GM23248 (cell line): ENCODE measurements around the gene PNPLA7. TPM values are rescaled to one million over a fixed set of nuclear protein-coding genes. Genes with fewer than 3 reads are reported as not detected.
"Not testable (repeated sequence)": the region's sequence is repeated elsewhere in the genome, so short reads cannot be mapped to it uniquely, and the experiment has no call there.

Experiments used
- DNase-seq: peaks from one replicate; pipeline ENCODE4 v3.0.0-alpha.2; 2015
- H2AFZ ChIP-seq: fragments of 200-600 bp; sonication (generic); 2 replicates; pipeline ENCODE4 v1.6.1; 2016; ENCODE audit warnings: antibody characterized with exemption
- H3F3A ChIP-seq: fragments of 200-600 bp; sonication (generic); 2 replicates; pipeline ENCODE4 v1.6.1; 2016; ENCODE audit warnings: mild to moderate bottlenecking, antibody characterized with exemption, mixed run types; ENCODE audit not compliant: insufficient read depth
- H3K27ac ChIP-seq: fragments of 200-600 bp; sonication (generic); 2 replicates; pipeline ENCODE4 v1.5.1; 2016; ENCODE audit warnings: mild to moderate bottlenecking
- H3K27me3 ChIP-seq: fragments of 200-600 bp; sonication (generic); replicated peaks from 2 replicates; pipeline ENCODE4 v1.6.1; 2016; ENCODE audit warnings: mild to moderate bottlenecking; ENCODE audit not compliant: insufficient read depth
- H3K36me3 ChIP-seq: fragments of 200-600 bp; sonication (generic); 2 replicates; pipeline ENCODE4 v1.6.1; 2016; ENCODE audit warnings: low read depth, mild to moderate bottlenecking
- H3K4me1 ChIP-seq: fragments of 200-600 bp; sonication (generic); 2 replicates; pipeline ENCODE4 v1.6.1; 2016; ENCODE audit warnings: mild to moderate bottlenecking; ENCODE audit not compliant: insufficient read depth
- H3K4me2 ChIP-seq: fragments of 200-600 bp; sonication (generic); one replicate; pipeline ENCODE4 v1.6.1; 2016; ENCODE audit warnings: mild to moderate bottlenecking; ENCODE audit not compliant: unreplicated experiment
- H3K4me3 ChIP-seq: fragments of 200-600 bp; sonication (generic); 2 replicates; pipeline ENCODE4 v1.5.1; 2016; ENCODE audit warnings: mild to moderate bottlenecking
- H3K79me2 ChIP-seq: fragments of 200-600 bp; sonication (generic); 2 replicates; pipeline ENCODE4 v1.6.1; 2016; ENCODE audit warnings: mild to moderate bottlenecking; ENCODE audit not compliant: insufficient read depth
- H3K9ac ChIP-seq: fragments of 200-600 bp; sonication (generic); 2 replicates; pipeline ENCODE4 v1.6.1; 2016; ENCODE audit warnings: mild to moderate bottlenecking
- H3K9me2 ChIP-seq: fragments of 200-600 bp; sonication (generic); 2 replicates; pipeline ENCODE4 v1.6.1; 2016; ENCODE audit warnings: mixed run types, mild to moderate bottlenecking, moderate library complexity; ENCODE audit not compliant: insufficient read depth
- H3K9me3 ChIP-seq: fragments of 200-600 bp; sonication (generic); one replicate; pipeline ENCODE4 v1.6.1; 2017; ENCODE audit warnings: low read depth
- H4K20me1 ChIP-seq: fragments of 200-600 bp; sonication (generic); 2 replicates; pipeline ENCODE4 v1.6.0; 2016; ENCODE audit not compliant: insufficient read depth
- EZH2 ChIP-seq: fragments of 200-600 bp; sonication (generic); IDR thresholded peaks from 2 replicates; pipeline ENCODE4 v1.6.1; 2018; ENCODE audit warnings: antibody characterized with exemption, mild to moderate bottlenecking; ENCODE audit not compliant: insufficient read depth, poor library complexity, severe bottlenecking
- EZH2phosphoT487 ChIP-seq: fragments of 200-600 bp; sonication (generic); IDR thresholded peaks from 2 replicates; pipeline ENCODE4 v1.6.1; 2018; ENCODE audit warnings: antibody characterized with exemption, moderate library complexity, mild to moderate bottlenecking, low read depth; ENCODE audit not compliant: insufficient read depth
- WGBS, 2 experiments: methylation state at CpG; one replicate each; pipeline ENCODE4 v1.1.6; 2015 to 2017; ENCODE audit warnings: low lambda C conversion rate in 2 of 2, low coverage in 1 of 2; ENCODE audit errors: missing lambda C conversion rate in 2 of 2; 5-methylcytosine and 5-hydroxymethylcytosine counted together
- in situ Hi-C: fragments of 300-500 bp; cut with MboI; formaldehyde crosslinking; loops from 2 replicates; pipeline ENCODE4 v1.15.0; 2020
- polyA plus RNA-seq: library from polyadenylated mRNA; unstranded; fragments of >200 nt; fragmentation: Nextera tagmentation; extraction: Ambion mirVana; gene quantifications from 2 replicates; pipeline ENCODE4 v1.2.1, GENCODE V29; 2016
- total RNA-seq: library from RNA; depleted of rRNA; stranded (reverse); fragments of >200 nt; shearing (Covaris generic); gene quantifications from 2 replicates; pipeline ENCODE4 v1.2.3, GENCODE V29; 2014

Gene PNPLA7
- total and polyA plus RNA-seq, 2 experiments from 2014 or later: 0.54 to 0.59 TPM

DNA sequence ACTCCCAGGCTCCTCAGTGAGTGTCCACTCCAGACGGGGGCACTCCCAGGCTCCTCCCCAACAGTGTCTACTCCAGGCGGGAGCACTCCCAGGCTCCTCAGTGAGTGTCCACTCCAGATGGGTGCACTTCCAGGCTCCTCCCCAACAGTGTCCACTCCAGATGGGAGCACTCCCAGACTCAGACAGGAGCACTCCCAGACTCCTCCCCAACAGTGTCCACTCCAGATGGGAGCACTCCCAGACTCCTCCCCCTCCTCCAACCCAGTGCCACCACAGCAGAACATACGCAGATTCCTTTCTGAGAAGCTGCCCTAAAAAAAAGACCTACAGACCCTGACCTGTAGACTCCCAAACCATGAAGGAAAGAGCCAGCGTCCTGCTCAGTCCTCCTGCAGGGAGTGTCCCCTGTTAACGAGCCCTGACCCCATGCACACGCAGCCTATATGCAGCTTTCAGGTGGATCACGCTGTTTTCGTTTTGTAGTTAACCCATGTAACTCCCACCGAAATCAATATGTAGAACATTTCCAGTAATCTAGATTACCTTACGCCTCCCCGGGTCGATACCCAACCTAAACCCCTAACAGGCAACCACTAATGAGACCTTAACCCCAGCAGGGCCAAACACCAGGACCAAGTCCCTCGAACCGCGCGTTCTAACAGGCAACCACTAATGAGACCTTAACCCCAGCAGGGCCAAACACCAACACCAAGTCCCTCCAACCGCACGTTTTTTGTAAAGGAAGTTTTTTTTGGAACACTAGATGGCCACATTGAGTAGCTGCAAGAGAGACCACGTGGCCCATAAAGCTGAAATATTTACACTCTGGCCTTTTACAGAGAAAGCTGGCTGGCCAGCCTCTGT lies 15.7 kb downstream of the PNPLA7 start:
- 37 to 39% methylated on average over 19 of the region's 19 CpGs for WGBS, 2 experiments
- peak; percentile 82 for DNase-seq
- no peaks in the 10 kb centered on the region for H3K27me3 ChIP-seq
- H3K36me3 ChIP-seq: no peaks in the 10 kb centered on the region
- no peaks in the 10 kb centered on the region for H3K9me3 ChIP-seq
- TF ChIP-seq EZH2phosphoT487: no peak
- no peak for TF ChIP-seq EZH2
- no peaks in the 10 kb centered on the region for H3F3A ChIP-seq
- no peaks in the 10 kb centered on the region for H3K79me2 ChIP-seq
- in situ Hi-C loops: no loop called here
- no peaks in the 10 kb centered on the region for H3K4me1 ChIP-seq
- H3K4me2 ChIP-seq: no peak overlapping the region
- H2AFZ ChIP-seq: peak overlapping the region; percentile 35
- H3K9ac ChIP-seq: no peak overlapping the region
- H3K27ac ChIP-seq: no peak overlapping the region
- no peaks in the 10 kb centered on the region for H3K9me2 ChIP-seq
- H3K4me3 ChIP-seq: 0 out of 2 replicates have a peak overlapping the region, but pooled peaks have one; percentile 24
- H4K20me1 ChIP-seq: no peaks in the 10 kb centered on the region

GRCh38 chr9:137532891-137533468 lies 17.2 kb downstream of the PNPLA7 start:
- H3K36me3 ChIP-seq, in situ Hi-C loops, H3K79me2 ChIP-seq, H3K27ac ChIP-seq, H3K9ac ChIP-seq, H3K4me1 ChIP-seq, DNase-seq, H4K20me1 ChIP-seq, H3K27me3 ChIP-seq, H3F3A ChIP-seq, H3K9me2 ChIP-seq, H3K4me3 ChIP-seq, H3K9me3 ChIP-seq, H2AFZ ChIP-seq, H3K4me2 ChIP-seq: not testable (repeated sequence)
- WGBS, 2 experiments: 90 to 100% methylated on average over 7 to 10 of the region's 10 CpGs

DNA sequence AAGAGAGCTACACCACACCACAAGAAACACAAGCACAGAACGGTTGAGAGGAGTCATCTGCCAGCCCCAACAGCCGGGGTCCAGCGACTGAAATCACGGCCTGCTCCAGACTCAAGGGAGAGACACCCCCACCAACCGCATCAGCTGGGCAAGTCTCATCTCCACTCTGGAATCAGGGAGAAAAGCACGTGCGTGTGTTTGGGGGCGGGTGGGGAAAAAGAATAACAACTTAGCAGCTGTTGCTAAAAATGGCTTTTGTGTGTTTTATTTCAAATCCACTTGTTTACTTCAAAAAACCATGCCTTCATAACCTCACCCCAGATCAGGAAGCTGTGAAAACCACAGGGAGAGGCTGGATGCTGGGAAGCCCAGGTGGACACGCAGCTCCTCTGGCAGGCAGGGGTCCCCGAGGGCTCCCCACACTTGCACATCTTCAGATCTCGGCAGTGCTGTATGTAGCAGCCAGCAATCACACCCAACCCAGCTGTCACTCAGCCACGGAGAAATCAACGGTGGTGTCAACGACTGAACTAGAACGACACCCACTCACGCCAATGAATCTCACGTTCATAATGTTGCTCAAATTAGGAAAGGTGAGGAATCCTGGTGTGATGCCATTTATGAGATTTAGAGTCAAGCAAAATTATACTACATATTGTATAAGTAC lies 19.0 kb downstream of the PNPLA7 start:
- Histone ChIP-seq H3K27ac (no peak overlapping the region), H3K36me3 (no peaks in the 10 kb centered on the region), H3K9me3 (no peaks in the 10 kb centered on the region), H4K20me1 (no peaks in the 10 kb centered on the region), H3K4me2 (no peak overlapping the region), H2AFZ (no peak overlapping the region), H3K9ac (no peak overlapping the region), H3K9me2 (no peaks in the 10 kb centered on the region), H3F3A (peaks cover 6% of the 10 kb centered on the region; the same call in 1 of the 2 replicates), H3K79me2 (no peaks in the 10 kb centered on the region), H3K27me3 (no peaks in the 10 kb centered on the region), H3K4me3 (no peak overlapping the region), H3K4me1 (no peaks in the 10 kb centered on the region)
- DNase-seq: no peak
- 44 to 47% methylated on average over 17 of the region's 17 CpGs for WGBS, 2 experiments
- in situ Hi-C loops: no loop called here
- TF ChIP-seq EZH2 (no peak), EZH2phosphoT487 (no peak)

DNA sequence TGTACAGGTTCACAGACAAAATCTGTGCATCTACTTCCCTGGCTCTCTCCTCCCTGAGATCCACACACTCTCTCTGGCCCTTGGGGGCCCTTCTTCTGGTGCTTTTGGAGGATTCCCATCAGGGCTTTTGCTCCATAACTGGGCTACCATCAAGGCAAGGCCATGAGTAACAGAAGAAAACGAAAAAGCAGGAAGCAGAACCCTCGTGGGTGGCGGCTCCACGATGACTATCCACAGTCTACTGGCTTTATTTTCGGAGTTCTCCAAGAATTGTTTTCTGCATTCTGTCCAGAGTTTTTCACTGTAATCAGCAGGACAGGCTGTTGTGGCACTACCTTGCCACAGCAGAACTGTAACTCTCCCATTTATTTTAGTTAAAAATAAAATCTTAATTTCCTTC lies 19.9 kb downstream of the PNPLA7 start:
- H3K27ac ChIP-seq: no peak overlapping the region
- H3K36me3 ChIP-seq: no peaks in the 10 kb centered on the region
- H3K4me3 ChIP-seq: no peak overlapping the region
- H2AFZ ChIP-seq: no peak overlapping the region
- 74 to 82% methylated on average over 5 of the region's 5 CpGs for WGBS, 2 experiments
- H3K9ac ChIP-seq: no peak overlapping the region
- H3K79me2 ChIP-seq: no peaks in the 10 kb centered on the region
- H3K4me1 ChIP-seq: no peaks in the 10 kb centered on the region
- TF ChIP-seq EZH2 (no peak), EZH2phosphoT487 (no peak)
- H4K20me1 ChIP-seq: no peaks in the 10 kb centered on the region
- H3K9me2 ChIP-seq: no peaks in the 10 kb centered on the region
- H3K4me2 ChIP-seq: no peak overlapping the region
- H3F3A ChIP-seq: peaks cover 6% of the 10 kb centered on the region; the same call in 1 of the 2 replicates
- H3K9me3 ChIP-seq: no peaks in the 10 kb centered on the region
- peak; percentile 19 for DNase-seq
- H3K27me3 ChIP-seq: no peaks in the 10 kb centered on the region
- in situ Hi-C loops: no loop called here
